Suppressor macrophage (primary cell): Measurements from ENCODE around the gene CYTH4.
"Not testable (repeated sequence)": the region's sequence is repeated elsewhere in the genome, so short reads cannot be mapped to it uniquely, and the experiment has no call there.

ENCODE experiments used
- DNase-seq, 4 experiments: peaks; one replicate each; pipeline ENCODE4 v3.0.0-alpha.2; 2020 to 2022

CYTH4 gene

GRCh38 chr22:37248251-37248650, 34.1 kb upstream of the CYTH4 start:
- no peak for DNase-seq

- no peak for DNase-seq
These were observed 32.3 kb upstream of the CYTH4 start for GRCh38 chr22:37249986-37250385.

GRCh38 chr22:37251836-37252235, 30.5 kb upstream of the CYTH4 start:
- not testable (repeated sequence) for DNase-seq

- no peak for DNase-seq
These were observed 29.1 kb upstream of the CYTH4 start for GRCh38 chr22:37253126-37253660.

GRCh38 chr22:37254209-37254866, 28.0 kb upstream of the CYTH4 start:
- no peak for DNase-seq

- DNase-seq: no peak
These were observed 27.5 kb upstream of the CYTH4 start for GRCh38 chr22:37254867-37255233.

- DNase-seq: no peak
These were observed 26.7 kb upstream of the CYTH4 start for GRCh38 chr22:37255558-37256006.

GRCh38 chr22:37256075-37256726, 26.1 kb upstream of the CYTH4 start:
- DNase-seq: no peak

- no peak for DNase-seq
These were observed 24.1 kb upstream of the CYTH4 start for GRCh38 chr22:37258005-37258752.

- DNase-seq: peak in 1 of 4 experiments; percentile 3
These were observed 23.4 kb upstream of the CYTH4 start for GRCh38 chr22:37258753-37259401.

GRCh38 chr22:37259540-37260029, 22.7 kb upstream of the CYTH4 start:
- peak; percentile 46 to 76 (median 64) for DNase-seq

- peak in 1 of 4 experiments; percentile 2 for DNase-seq
These were observed 22.0 kb upstream of the CYTH4 start for GRCh38 chr22:37260155-37260795.

GRCh38 chr22:37260901-37261336, 21.4 kb upstream of the CYTH4 start:
- DNase-seq: peak; percentile 74 to 87 (median 82)

- DNase-seq: peak in 3 of 4 experiments; percentile 29 to 50 (median 46)
These were observed 20.0 kb upstream of the CYTH4 start for GRCh38 chr22:37262346-37262745.

- DNase-seq: no peak
These were observed 18.1 kb upstream of the CYTH4 start for GRCh38 chr22:37263966-37264887.

- peak in 1 of 4 experiments; percentile 11 for DNase-seq
These were observed 15.7 kb upstream of the CYTH4 start for GRCh38 chr22:37266581-37267134.

- peak; percentile 51 to 75 (median 66) for DNase-seq
These were observed 15.1 kb upstream of the CYTH4 start for GRCh38 chr22:37267135-37267587.

- peak; percentile 68 to 92 (median 82) for DNase-seq
These were observed 14.5 kb upstream of the CYTH4 start for GRCh38 chr22:37267661-37268413.

- peak; percentile 74 to 88 (median 84) for DNase-seq
These were observed 12.2 kb upstream of the CYTH4 start for GRCh38 chr22:37269936-37270678.
